NCI-H146 treated with DMSO at 0.1 percent for 48 hours (cell line): Measurements from ENCODE around the gene CPXM2.

ENCODE experiments used
- DNase-seq: peaks from one replicate; lab custom pipeline; 2025; ENCODE audit not compliant: unreplicated experiment; lab: John Stamatoyannopoulos, UW

CPXM2 gene

DNA sequence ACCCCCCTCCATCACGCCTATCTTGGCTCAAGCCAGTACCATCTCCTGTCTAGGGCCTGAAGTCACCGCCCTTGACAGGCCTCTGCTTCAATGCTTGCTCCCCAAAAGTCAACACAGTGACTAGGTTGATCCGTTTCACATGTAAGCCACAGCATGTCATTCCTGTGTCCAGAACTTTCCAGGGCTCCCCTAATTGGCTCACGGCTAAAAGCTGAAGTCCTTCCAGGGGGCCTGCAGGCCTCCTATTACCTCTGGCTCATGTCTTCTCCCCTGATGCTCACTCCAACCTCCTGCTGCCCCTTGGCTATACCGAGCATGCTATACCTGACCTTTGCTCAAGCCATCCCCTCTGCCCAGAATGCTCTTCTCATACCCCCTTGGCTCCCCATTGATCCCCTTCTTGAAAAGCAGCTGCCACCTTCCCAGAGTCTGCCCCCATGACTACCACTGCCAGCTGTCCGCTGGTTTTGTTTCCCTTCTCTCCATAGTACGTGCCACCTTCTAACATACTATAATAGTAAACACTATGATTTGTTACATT is 39.1 kb downstream of the CPXM2 start:
- DNase-seq: no peak

DNA sequence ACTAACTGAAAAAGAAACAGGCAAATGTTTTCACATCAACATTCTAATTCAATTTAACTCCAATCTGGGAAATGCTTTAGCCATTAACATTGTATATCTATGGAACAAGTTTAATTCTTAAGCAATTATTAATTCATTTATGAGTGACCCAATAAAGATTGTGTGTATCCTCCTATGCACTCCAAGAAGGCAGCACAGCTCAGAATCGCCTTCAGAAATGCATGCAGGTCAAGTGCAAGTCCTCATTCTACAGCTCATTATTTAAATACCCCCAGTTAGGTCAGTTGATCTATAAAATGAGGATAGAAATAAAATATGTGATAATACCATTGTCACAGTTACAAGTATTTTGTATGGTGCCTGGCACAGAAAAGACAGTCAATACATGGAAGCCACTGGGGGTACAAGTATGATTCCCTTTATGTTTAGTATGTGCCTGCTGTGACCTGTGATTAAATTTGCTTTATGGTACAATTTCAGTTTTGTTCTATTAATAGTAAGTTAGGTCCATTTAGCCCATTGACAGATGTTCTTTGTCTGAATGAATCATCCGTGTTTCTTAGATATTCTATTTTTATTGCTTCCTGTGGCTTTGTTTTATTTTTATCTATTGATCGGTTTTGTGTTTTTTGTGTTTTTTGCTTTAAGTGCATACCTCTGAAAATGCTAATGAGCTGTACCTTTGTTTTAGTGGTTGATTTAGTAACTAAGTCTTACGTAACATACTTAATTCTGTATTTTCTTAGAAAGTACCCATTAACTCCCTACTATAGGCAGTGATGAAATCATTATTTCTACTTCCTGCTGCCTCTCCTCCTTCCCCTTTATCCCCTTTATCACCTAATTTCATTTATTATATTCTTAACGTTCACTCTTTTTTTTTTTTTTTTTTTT is 42.8 kb downstream of the CPXM2 start:
- DNase-seq: no peak

DNA sequence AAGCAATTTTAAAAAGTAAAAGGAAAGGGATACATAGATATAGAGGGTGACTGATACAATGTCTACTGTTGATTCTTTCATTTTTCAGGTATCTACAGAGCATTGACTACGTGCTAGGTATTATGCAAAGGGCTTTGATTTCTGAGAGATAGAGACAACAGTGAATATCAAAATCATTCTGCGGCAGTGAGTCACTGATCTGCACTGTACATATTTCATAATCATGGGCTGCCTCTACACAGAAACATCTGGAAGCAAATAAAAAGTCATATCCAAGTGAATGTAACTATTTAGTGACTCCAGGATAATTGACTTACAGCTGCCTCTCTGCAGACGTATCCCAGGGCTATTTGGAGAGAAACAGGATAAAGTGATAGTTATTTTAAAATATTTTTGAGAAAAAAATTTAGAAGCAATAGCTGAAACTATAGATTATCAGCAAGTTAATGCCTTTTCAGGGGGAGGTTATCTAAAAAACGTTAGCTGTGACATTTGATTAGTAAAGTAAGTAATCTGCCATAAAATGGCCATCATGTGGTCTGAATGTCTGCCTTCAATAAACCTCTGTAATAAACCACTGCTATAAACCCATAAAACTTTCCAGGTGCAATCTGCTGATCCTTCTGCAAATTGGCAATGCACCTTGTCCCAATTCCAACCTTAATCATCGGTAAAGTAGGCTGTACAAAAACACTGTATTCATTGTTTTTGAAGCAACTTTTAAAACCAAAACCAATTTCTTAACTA is 43.7 kb downstream of the CPXM2 start:
- no peak for DNase-seq

DNA sequence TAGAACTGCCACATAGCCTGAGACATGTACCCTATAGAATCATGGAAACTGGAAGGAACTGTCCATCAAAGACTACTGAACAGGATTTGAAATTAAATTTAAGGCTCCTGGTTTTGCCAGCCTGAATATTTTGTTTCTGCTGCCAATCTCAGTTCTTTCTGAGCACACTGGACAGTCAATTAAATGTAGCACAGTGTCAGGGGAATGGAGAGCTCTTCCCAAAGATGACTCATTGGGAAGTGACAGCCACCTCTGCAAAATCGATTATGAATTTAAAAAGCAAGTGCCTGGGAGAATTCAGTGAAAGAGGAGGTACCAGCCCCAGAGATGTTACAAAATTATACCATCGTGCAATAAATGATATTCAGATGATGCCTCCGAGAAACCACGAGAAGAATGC is 47.8 kb downstream of the CPXM2 start:
- DNase-seq: no peak

DNA sequence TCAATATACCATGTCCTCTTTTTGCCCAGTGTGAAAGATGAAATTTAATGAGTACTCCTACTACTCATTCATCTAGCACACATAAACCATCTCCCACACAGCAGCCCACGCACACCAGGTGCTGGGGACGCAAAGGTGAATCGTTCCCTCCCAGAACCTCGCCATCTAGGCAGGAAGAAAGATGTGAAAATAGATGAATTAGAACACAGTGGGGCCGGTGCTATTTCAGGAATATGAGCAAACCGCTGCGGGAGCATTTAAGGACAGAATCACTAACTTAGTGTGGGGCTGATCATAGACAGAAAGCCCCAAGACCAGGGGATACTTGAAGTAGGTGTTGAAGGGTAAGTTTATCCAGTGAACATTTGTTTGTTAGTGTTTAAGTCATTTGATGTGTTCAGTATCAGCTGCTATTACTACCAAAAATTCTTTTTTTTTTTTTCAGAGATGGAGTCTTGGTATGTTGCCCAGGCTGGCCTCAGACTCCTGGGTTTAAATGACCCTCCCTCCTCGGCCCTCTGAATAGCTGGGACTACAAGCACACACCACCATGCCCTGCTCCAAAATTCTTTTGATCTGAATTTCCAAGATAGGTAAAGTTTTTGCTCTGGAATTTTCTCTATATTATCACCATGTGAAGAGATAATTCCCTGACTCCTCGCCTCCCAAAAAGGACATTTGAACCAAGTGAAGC is 48.8 kb downstream of the CPXM2 start:
- DNase-seq: no peak

DNA sequence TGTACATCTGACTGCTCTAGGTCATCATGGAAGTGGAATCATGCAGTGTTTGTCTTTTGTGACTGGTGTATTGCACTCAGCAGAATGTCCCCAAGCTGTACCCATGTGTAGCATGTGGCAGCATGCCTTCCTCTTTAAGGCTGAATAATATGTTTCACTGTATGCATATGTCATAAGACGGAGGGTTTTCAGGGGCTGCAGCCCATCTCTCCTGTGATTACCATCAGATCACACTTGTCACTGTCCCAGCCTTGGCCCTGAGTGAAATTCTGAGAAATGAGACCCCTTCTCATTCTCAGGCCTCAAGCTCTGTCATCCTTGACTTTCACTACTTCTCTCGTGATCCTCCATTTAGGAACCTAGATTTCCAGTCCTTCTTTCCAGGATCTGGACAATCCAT is 50.0 kb downstream of the CPXM2 start:
- no peak for DNase-seq

DNA sequence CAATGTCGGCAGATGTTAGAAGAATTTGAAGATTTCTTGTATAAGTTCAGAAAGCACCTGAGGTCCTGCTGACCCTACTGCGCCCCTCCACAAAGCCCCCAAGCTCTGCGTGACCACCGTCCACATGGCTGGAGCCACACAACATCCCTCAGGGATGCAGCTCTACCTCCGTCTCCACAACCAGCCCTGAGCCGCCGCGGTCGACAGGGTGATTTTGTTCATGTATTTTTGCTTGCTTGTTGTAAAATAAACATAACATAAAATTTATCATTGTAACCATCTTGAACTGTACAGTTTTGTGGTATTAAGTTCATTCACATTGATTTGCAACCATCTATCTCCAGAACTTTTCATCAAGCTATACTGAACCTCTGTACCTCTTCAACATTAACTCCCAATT is 50.5 kb downstream of the CPXM2 start:
- DNase-seq: no peak

DNA sequence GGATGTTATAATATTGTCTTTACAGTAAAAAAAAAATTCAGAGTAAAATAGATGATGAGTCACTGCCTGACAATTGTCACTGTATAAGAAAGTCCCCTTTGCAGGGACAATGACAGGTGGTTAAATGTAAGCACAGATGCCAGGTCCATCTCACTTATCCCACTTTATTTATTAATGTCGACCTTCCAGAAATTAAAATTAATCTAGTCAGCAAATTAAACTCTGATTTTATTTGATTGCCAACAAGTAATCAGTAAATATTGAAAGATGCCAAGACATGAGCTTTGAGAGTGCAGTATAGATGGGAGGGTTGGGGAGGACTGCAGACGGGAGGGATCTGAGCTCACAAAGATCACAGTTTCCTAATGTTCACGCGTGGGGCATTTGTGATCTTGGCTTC is 50.9 kb downstream of the CPXM2 start:
- DNase-seq: no peak

DNA sequence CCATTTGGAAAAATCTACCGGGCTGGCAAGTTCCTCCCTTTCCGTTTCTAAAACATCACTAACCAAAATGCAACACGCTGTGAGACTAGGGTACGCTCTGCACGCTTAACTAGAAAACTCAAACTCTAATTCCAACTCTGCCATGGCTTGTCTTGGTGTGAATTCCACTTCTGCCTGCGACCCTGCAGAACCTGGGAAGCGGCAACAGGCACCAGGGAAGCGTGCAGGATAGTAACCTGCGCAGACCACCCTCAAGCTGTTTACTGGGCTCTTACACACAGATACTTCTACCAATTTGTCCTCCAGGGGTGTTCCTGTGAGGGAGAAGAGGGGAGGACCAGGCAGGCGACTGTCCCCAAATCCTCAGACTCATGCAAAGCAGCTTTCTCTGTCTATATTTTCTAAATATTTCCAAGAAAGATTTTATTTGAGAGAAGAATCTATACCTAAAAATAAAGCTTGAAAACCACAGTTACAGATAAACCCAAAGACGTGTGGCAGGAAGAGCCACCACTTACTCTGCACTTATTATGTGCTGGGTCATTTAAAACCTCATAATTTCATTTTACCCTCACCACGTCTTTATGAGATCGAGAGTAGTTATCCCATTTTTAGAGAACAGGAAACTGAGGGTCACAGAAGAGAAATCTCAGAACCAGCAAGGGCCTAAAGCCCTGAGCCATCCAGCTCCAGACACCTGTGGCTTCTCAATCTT is 52.9 kb downstream of the CPXM2 start:
- DNase-seq: no peak

DNA sequence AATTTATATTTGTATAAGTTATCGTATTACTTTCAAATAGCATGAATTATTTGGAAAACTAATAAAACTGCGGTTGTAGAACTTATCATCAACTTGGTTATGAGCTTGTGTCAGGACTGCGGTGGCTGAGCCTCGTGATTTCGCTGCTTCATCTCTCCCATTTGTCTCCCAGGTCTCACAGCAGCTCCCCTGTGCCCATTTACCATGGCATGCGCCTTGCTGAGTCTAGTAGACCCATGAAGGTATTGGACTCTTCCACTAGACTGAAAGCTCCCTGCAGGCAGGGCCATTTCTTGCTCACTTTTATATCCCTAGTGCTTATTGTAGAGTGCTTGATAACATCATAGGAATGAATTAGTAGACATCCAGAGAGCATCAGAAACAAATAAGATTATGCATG is 53.9 kb downstream of the CPXM2 start:
- no peak for DNase-seq

DNA sequence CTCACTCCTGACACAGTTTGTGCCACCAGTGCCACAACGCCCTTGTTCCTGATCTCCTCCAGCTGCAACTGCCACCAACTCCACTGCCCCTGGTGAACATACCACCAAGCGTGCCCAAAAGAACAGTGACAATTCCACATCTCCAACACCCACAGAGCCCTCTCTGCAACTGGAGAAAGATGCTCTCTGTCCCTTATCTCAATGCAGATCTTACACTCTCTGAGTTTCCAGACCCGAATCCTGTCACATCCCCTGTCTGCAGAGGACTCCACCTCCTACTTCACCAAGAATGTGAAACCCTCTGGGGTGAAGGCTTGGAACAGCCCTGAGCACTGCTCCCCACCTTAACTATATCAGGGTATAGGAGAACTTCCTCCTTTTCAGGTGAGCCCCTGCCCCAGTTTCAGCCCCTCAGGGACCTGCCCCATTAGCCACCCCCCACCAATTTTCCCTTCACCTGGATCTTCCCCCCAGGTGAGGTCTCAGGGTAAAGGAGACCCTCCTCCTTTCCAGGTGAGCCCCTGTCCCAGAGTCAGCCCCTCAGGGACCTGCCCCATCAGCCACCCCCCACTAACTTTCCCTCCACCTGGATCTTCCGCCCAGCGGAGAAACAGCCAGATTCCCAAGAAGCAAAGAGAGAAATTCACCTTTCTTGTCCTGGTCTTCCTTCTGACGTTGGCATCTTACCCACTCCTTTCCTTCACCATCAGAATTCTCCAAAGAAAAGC is 55.0 kb downstream of the CPXM2 start:
- no peak for DNase-seq

DNA sequence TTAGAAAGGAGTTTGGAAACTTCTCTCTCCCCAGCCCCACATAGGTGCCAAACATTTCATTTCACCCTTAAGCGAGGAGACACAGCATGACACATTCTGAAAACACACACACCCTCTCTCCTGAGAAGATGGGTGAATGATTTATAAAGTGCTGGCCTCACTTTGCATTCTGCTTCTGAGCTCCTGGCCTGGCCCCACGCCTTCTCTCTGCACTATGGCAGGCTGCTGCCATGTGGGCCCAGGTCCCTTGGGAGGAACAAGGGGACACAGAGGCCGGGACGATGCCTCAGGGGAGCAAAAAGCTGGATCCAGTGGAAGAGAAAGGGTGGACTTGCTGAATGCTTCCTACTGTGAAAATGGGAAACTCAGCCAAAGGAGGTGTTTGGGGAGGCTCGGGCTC is 56.0 kb downstream of the CPXM2 start:
- DNase-seq: no peak

DNA sequence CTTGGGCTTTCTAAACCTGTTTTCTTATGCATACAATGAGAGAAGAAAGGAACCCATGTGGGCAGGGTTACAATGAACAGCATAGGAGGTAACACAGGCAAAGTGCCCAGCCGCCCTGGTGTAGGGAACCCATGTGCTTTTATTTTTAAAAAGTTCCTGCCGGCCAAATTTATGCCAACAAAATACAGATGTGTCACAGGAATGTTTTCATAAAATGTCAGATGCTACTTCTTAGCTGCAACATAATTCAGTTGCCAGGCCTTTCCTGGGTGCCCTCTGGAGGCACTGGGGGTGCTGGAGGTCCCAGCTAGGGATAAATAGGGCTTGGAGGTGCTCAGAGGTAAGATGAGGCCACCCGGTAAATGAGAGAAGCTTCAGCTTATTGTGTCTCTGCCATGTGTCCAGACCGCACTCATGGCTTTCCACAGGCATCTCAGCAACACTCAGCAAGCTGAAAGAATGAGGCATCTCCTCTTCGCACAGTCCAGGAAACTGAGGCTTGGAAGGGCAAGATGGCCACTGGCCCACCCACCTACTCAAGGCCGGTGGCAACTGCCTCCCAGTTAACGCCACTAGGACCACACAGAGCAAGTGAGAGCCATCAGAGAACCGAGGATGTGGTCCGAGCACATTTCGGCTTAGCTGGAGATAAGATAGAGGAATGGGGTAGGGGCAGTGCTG is 58.3 kb downstream of the CPXM2 start:
- no peak for DNase-seq

DNA sequence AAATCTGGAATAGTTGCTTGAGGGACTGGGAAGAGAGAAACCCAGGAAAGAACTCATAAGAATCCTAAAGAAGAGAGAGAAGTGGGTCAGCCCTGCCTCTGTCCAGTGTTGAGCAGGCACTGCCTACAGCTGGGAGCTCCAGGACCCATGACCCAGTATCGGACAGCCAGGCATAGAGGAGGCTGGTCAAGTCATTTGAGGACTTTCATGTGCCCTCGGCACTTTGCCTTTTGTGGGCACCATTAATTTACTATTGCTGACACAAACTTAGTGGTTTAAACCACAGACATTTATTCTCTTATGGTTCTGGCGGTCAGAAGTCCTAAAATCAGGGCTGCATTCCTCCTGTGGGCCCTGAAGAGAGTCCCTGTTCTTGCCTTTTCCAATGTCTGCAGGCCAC is 60.3 kb downstream of the CPXM2 start:
- DNase-seq: no peak

DNA sequence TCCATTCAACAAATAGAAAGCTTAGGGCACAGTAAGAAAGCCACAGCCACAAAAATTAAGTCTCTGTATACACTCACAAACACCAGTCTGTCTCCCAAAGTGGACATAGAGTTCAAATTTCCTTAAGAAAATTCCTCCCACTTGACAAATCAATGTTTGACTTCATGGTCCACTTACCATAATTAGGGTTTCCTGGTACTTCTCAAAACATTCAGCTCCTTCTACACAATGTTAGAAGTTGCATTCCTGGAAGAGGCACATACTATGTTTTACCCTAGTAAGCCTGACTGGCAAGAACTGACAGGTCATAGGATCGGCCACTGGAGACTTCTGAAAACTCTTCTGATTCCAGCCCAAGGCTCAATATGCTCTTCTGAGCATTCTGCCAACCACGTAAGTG is 70.5 kb downstream of the CPXM2 start:
- DNase-seq: no peak

DNA sequence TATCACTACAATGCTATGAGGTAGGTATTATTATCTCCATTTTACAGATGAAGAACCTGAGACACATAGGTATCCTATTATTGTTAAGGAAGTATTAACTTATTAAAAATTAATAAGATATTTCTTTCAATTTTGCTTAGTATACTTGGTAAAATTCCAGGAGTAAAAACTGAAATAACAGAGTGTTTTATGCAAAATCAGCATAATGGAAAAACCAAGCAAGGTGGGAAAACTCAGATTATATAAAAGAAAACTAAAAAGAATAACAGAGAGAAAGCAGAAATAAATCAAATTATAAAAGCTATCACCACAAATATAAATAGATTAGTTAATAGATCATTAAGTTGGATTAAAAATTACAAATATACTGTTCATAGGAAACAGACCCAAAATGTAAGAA is 82.0 kb downstream of the CPXM2 start:
- no peak for DNase-seq

DNA sequence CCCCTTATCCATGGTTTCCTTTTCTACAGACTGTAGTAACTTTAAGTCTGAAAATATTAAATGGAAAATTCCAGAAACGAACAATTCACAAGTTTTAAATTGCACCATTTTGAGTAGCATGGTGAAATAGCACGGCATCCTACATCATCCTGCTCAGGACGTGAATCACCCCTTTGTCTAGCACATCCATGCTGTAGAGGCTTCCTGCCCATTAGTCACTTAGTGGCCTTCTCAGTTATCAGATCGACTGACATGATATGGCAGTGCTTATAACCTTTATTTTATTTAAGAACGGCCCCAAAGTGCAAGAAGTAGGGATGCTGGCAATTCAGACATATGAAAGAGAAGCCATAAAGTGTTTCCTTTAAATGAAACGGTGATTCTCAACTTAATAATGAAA is 82.7 kb downstream of the CPXM2 start:
- DNase-seq: no peak

DNA sequence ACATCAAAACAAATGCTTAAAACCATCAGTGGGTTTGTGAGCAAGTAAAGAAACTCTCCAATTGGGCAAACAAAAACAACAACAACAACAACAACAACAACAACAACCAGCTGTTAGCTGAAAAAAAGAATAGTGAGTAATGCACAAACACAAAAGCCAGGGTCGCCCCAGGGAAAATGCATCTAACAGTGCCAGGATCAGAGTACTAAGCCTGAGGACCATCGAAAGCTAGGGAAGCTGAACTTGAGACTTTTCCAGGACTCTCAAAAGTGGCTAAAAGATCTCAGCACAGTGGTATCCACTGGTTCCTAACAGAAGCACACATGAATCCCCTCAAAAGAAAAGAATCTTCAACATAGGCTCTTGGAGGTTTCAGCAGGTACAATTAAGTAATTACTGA is 83.3 kb downstream of the CPXM2 start:
- no peak for DNase-seq

DNA sequence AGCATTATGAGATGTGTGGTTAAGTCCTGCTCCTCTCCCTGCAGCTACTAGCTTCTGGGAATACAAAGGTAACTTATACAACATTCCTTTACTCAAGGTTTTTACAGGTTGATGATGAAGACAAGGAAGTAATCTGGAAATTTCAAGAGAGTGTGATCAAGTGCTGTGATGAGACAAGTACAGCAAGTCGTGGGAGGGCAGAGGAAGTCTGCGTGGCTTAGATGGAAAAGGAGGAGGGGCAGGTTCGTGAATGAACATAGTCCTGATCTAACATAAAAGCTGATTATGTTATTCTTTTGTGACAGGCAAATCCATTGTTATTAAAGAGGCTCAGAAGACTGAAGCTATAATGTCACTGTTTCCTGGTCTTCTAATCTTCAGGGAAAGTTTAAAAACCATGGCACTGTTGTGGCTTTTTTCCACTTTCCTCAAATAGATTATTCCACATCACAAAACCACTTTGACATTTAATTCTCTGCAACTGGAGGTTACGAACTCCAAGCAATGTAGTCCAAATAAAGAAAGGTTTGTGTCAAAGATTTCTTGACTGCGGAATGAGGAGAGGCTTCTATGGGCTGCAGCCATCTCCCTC is 84.1 kb downstream of the CPXM2 start:
- no peak for DNase-seq
